NCI-H2171 (cell line): ENCODE measurements around the gene PGM5.
"Not testable (repeated sequence)": the region's sequence is repeated elsewhere in the genome, so short reads cannot be mapped to it uniquely, and the experiment has no call there.

Source experiments
- DNase-seq: peaks from one replicate; lab custom pipeline; 2025; lab: John Stamatoyannopoulos, UW

Gene PGM5

DNA sequence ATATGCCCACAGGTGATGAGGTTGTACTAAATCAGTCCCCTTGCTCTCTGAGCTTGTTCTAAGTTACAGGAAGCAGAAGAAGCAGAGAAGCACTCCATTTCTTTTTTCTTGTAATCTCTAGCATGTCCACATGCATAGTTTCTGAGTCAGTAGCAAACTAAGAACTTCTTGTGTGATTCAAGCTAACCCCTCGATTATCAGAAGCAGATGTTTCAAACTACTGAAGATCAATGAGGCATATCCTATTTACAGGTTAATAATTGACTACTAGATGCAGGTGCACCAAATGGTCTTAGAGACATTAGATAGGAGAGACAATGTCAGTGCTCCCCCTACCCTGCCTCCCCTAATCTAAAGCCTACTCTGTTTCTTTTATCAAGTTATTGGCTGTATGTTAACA is 21.3 kb downstream of the PGM5 start:
- not testable (repeated sequence) for DNase-seq

DNA sequence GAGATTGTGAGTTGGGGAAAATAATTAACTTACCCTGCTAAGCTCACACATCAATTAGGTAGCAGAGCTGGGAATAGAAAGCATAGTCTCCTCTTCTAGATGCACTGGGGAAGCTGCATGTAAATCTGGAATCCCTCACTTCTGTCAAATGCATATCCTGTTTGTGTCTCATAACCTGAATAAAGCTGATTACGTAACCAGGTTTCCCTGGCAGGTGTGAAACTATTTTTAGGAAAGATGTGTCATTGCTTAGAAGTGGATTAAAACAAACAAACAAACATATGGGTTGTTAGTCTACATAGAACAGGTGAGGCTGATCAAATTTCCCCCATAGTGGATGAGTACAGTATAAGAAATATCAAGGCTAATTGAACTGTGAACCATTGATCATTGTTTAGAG is 27.5 kb downstream of the PGM5 start:
- DNase-seq, result not testable (repeated sequence)

DNA sequence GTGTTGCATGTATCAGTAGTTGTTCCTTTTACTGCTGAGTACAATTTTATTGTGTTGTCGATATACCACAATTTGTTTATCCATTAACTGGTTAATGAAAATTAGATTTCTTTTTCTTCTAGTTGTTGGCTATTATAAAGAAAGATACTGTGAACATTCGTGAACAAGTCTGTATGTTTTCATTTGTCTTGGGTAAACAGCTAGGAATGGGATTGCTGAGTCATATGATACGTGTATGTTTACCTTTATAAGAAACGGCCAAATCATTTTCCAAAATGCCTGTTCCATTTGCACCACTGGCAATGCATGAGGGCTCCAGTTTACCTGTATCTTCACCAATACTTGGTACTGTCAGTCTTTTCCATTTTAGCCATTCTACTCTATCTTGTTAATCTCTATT is 33.1 kb downstream of the PGM5 start:
- DNase-seq, result not testable (repeated sequence)

DNA sequence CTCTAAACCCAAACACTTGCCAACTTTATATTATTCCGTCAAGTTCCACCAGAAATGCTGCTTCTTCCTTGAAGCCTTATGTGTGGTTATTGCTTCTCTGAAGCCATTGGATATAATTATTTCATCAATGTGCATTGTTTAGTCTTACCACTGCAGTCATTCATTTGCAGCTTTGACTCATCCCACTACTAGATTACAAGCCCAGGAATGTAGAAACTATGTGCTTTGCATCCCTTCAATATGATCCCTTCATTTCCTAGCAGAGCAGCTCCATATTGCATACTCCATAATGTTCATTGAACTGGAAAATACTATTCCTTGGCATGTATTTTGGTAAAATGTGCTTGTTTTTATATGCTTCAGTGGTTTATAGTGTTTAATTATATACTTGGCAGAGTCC is 34.3 kb downstream of the PGM5 start:
- not testable (repeated sequence) for DNase-seq

DNA sequence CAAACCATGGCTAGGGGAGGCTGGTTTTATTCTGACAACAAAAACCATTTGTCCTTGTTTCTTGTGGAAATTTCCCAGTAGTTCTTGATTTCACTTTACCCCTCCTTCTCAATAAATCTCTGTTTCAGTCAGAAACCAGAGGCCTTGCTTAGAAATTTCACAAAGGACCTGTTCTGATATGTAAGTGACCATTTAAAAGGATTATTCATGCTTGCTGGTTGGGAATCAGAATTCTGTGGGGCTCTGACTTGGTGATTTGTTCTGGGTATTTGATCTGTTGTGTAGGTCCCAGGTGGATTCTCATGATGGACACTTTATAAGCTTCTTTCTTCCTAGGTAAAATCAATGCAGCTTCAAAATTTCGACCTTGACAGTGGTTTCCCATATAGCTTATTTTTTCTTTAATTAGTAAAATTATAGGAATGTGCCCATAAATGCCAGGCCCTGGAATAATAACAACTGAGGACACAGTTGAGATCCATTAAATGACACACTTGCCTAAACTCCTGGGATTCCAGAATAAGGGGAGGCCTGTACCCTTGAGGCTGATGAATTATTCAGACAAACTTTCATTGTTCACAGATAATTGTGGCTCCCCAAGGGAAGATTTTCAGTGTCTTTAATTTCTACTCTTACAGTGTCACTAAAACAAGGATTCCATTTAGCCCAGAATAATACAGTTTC is 40.1 kb downstream of the PGM5 start:
- DNase-seq, result not testable (repeated sequence)

DNA sequence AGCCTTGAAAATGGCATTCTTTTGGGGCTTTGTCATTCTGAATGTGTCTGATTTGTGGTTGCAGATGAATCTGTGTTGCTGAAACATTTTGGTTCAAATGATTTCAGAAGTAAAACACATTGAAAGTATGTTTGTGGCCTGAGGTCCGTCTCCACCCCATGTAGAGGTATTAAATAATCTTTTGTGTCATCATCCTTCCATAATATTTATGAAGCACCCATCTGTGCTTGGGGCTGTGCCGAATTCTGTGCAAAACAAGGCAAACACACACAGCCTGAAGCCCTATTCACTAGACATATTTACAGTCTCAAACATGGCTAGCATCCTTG is 40.6 kb downstream of the PGM5 start:
- DNase-seq, result not testable (repeated sequence)

DNA sequence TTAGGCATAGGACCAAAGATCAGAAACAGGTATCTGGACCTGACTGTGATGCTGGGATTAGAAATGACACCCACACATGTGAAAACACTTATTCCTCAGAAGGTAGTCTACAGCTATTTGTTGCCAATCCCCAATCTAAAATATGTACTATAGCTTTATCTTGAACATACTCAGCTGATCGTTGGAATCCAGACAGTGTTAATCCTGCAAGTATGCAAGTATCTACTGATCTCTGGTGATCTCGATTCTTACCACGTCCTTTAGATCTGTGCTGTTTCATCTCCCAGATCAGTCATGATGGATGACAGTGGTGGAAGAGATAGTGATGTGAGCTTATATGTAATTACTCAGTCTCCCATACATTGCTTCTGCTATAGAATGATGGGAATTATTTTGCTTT is 41.4 kb downstream of the PGM5 start:
- DNase-seq, result not testable (repeated sequence)

DNA sequence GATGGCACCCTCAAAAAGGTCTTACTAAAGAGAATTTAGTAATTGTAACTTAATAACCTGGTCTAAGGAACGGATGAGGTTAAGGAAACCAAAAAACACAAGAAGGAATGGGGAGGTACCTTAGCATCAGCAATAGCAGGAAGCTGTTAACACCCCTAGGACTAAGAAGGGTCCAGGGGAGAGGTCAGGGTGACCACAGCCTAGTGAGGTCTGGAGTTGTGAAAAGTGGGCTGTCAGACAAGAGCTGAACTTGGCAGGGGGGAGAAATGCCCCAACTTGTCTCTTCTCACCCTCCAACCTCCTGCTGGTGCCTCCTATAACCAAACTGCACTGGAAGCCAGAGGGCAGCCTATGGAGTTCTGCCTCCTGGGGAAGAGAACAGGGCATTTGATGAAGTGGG is 41.9 kb downstream of the PGM5 start:
- DNase-seq, result not testable (repeated sequence)

DNA sequence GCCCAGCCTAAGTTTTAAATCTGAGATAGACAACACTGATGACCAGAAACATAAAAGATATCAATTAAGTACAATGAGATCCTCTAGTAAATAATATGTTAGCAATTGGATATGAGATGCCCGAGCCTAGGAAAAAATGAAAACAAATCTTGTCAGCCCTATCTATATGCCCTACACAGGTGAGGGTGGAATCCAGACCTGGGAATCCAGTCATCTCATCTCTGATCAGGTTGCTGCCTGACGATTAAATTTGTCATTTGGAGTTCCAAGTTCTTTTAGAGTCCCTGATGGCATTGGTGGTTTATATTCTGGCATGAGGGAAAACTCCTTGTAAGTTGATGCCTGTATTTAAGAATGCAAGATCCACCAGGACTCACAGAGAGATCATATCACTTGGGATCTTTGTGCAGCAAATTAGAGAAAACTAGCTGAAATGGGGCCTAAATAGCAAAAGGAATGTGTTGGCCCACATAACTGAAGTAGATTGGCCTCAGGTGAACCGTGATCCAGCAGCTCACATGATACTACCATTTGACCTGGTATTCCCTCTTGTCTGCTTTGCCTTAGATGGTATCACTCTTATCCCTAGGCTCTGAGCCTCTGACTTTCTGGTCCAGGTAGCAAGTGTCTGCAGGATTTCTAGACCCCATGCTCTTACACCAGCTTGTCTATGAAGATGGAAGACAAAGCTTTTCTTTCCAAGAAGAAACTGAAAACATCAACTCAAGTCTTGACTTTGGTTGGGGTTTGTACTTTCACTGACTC is 48.2 kb downstream of the PGM5 start:
- not testable (repeated sequence) for DNase-seq

DNA sequence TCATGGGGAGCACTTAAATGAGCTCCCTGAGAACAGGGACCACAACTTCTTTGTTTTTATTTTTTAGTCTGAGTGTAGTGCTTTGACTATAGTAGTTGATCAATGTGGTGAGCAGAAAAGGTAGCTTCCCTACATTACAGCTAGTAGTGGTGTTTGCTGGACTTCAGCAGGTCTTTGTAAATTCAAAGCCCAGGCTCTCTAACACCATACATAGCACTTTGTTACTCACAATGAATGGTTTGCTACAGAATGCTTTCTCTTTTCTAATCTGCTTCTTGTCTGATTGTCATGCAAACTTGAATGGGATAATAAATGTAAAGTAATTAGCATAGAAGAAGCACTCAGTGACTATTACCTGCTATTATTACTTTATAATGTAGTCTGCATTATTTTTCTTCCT is 55.5 kb downstream of the PGM5 start:
- not testable (repeated sequence) for DNase-seq

DNA sequence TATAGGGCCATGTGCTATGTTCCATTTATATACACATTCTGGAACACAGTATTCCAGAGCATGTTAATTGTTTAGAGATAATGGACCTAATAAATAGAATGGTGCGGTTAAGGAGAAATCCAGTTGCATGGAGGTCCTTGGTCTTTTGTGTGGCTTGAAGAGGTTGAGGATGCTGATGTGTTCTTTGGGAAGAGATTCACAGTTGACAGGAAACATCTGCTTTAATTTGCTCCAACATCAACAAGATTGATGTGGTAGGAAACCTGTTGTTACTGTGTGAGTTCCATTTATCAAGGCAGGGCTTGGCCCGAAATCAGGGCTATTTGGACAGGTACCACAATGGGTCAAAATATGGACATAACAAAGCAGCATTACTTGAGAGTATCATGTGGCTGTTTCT is 56.3 kb downstream of the PGM5 start:
- DNase-seq, result not testable (repeated sequence)

DNA sequence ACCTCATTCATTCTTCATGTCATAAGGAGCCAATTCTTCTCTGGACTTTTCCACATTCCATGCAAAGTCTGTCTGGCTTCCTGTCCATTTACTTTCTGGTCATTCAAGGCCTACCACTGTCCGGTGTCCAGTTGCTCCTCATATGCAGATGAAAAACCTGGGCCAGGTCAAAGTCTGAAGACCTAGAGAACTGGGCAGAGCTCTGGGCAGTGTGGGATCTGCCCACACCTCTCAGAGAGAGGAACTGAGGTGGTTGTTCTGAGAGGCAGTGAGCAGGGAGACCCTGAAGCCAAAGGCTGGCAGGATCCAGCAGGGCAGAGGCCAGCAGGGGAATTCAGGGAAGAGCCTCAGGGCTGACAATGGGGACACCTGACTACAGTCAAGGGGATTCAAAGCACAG is 58.7 kb downstream of the PGM5 start:
- DNase-seq, result not testable (repeated sequence)

DNA sequence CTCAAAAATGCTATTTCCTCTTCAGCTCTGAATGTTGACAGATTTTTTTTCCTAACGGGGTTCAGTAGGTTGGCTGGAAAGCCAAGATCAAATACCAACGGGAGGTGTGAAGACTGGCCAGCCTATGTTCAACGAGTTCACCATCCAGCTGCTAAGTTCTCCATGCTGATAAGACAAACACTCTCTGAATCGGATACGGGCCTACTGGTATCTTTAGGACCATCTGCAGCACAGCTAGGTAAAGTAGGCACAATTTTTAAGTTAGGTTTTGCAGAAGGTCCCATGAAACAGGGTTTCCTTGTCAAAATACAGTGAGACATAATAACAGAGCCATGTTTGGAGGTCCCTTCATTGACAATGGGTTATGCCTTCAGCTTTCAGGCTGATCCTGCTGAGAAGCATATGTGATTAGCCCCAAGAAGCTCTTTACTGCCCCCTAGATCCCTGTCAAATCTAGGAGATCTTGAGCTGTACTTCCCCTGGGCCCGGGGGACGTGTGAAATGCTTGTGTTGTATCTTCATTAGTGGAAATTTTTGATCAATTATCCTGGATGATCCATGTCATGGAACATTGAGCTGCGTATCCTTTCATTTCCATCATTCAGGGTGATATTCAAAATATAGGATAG is 60.6 kb downstream of the PGM5 start:
- DNase-seq, result no peak

DNA sequence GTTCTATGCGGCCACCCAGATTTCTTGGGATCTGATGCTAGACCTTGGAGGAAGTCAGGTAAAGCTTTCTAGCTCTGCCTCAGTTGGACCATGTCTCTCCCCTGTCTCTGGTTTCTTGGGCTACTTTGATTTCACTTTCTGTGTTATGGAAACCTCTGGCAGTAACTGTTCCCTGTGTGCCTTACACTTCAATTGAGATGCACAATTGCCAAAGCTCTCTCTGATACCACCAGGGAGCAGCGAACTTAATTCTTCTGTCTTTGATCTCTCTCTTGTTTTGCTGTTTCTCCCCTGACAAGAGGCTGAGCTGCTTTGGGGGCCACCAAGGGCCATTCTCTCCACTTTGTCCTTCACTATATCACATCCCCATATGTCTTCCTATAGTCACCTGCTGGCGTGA is 61.4 kb downstream of the PGM5 start:
- DNase-seq, result no peak

DNA sequence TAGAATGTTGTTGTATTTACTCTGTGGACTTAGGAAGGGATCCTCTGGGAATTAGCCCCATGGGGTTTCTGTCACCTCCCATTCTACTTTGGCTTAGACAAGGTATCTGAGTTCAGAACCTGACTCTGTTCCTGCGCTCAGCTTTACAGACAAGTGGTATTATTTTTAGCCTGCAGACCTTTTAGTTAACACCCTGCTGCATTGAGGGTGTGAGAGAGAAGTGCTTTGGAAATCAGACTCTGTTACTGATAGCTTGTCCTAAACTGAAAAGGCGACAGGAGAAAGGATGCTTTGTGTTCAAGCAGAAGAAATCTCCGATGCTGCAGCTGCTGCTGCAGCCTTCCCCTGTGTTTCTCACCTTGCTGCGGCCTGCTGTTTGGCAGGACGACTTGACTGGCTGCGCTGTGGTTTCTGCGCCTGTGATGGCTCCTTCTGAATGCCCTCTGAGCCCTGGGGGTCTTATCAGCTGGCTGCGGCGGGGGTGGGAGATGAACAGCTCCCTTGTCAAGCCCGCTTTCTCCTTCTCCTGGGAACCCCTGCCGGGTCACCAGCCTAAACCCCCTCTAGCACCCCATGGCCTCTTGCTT is 61.9 kb downstream of the PGM5 start:
- DNase-seq, result no peak

DNA sequence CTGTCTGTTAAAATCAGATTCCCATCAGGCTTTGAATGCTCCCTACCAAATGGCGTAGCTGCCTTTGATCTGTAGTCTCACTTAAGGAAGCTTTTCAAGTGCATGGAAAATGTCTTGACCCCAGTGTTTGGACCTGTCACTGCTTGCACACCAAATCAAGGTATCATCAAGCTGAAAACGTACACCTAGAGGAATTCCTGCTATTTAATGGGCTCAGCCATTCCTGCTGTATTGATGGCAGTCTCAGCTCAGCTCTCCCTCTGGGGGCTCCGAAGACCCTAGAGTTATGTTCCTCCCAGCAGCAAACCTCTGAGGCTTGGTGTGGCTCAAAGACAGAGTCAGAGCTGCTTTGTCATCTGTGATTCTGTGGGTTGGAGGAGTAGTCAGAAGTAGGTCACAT is 63.5 kb downstream of the PGM5 start:
- no peak for DNase-seq

DNA sequence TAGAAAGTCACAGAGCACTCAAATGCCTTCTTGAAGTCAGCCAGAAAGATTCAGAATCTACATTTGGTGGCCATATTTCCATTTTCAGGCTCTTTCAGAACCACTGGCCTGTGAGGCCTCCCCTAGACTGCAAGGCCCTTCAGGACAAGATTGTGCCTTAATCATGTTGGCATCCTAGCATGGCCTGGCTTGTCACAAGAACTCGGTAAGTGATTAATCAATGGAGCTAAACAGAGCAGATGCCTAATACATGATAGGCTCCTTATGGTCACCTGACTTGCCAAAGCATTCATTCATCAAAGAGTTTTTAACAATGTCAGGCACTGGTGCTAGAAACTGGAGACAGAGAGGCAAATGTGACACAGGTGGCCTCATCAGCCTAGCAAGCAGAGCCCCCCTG is 70.3 kb downstream of the PGM5 start:
- no peak for DNase-seq

DNA sequence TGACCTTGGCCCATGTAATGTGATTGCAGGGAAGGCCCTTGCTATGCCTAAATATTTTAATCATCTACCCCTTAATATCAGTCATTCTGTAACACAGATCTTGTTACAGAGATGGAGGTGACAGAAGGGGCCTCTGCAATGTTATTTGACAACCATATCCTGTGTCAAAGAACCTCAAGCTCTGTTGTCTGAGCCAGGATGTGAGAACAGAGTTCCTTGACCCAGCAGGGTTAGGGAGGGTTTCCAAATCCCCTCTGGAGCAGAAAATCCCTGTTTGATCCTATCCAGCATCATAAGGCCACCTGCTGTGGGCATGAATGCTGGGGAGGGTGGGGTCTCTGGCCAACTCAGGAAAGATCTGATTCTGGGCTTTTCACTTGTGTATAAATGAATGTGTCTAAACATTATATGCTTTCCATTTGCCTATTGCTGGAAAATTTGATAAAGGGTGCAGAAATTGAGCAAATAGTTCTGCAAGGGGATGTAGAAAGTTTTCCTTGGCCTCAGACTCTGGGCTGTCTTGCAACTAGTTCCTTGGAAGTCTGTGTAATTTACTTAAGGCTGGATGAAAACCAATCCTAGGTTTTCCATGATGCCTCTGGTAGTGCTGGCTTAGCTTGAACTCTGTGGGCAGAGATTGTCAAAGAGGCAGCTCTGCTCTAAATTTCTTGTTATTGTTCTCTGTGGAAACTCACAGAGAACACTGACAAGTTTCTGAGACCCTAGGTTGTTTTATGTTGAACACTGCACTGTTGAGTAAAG is 71.0 kb downstream of the PGM5 start:
- no peak for DNase-seq

DNA sequence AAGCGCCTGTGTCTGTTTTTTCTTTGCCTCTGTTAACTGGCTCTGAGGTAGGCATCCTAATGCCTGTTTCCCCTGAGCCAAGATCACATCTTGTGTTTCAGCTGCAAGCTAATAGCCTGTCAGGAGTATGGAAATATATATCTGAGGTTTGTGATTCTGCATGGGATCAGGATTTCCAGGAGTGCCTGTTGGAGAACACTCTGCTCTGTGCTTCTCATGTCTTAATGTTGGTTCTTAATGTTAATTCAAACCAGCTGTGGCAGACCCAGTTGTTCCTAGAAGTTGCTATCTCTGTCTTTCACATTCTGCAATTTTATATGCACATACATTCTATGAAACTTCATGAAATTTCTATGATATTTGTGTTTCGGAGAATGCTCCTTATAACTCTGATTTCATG is 72.1 kb downstream of the PGM5 start:
- DNase-seq, result no peak

DNA sequence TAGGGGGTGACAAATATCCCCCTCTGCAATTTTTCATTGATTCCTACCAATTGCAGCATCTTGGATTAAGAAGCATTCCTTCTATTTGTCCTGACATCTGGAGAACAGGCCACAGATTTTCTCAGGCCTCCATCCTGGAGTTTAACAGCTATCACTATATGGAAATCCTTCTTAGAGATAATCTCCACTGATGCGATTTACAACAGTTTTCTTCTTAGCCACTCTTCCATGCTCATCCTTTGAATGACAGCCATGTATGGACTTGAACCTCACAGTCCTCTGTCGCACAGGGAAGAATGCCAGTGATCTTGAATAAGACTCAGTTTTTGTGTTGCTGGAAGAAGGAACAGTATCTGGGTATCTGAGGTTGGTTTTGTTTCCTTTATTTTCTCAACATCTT is 73.2 kb downstream of the PGM5 start:
- DNase-seq, result no peak

DNA sequence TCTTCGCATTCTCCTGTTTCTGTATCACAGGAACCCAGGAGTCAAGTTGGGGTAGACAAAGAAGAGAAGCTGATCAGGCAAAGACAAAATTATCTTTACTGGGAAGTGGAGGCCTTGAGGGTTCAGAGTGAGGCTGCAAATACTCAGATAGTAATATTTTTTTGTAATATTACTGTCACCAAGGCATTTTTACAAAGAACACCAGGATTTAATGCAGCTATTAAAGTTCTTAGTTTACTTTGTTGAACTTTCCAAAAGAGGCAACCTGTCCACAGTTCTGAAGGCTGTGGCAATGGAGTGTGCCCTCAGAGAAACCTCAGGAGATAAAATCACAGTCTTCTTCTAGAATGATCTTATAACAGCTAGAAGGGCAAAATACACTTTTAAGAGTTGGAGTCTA is 74.9 kb downstream of the PGM5 start:
- no peak for DNase-seq

DNA sequence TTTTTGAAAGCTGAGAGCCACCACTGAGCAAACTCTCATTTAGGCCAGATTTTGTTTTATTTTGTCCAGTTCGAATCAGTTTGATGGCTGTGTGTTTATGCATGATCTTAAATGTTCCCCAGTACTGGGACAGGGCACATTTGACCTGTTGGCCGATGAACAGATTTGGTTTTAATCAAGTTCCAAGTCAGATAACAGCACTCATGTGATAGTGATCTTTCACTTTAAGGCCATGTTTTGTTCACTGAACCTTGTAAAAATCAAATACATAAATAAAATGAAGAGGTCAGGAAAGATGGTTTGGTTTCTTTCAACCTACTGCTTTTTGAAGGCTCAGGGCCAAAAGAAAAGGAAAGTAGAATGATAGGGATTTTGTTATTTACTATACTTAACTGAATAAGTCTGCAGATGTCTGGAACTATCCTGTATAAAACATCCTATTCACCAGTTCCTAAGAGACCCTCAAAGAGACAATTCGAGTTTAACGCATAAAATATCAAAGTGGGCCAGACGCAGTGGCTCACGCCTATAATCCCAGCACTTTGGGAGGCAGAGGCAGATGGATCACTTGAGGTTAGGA is 77.2 kb downstream of the PGM5 start:
- DNase-seq, result no peak
